ENCODE data around the gene SYT5.

The SYT5 gene

GRCh38 chr19:55137915-55138314 is 42.2 kb downstream of the SYT5 start:
- no peak overlapping the region for H3K27ac ChIP-seq
- no peak for DNase-seq
- H3K27me3 ChIP-seq (ENCODE audit: insufficient read depth, low read depth, severe bottlenecking) = no peaks in the 10 kb centered on the region
- H3K9me3 ChIP-seq (ENCODE audit: severe bottlenecking) = peaks cover 2% of the 10 kb centered on the region
- no peak for TF ChIP-seq CTCF (IDR thresholded peaks at IDR 0.05; ENCODE audit: low read depth, low read length)
- no peak overlapping the region for H3K4me3 ChIP-seq (ENCODE audit: low read depth, low read length)
- H3K36me3 ChIP-seq = peaks cover 24% of the 10 kb centered on the region

GRCh38 chr19:55136399-55137102 is 43.5 kb downstream of the SYT5 start:
- no peaks in the 10 kb centered on the region for H3K9me3 ChIP-seq (ENCODE audit: severe bottlenecking)
- H3K36me3 ChIP-seq = peaks cover 27% of the 10 kb centered on the region
- no peak for TF ChIP-seq CTCF (IDR thresholded peaks at IDR 0.05; ENCODE audit: low read depth, low read length)
- no peak overlapping the region for H3K27ac ChIP-seq
- H3K4me3 ChIP-seq (ENCODE audit: low read depth, low read length) = no peak overlapping the region
- H3K27me3 ChIP-seq (ENCODE audit: insufficient read depth, low read depth, severe bottlenecking) = no peaks in the 10 kb centered on the region
- DNase-seq = no peak

GRCh38 chr19:55134736-55135135 is 45.4 kb downstream of the SYT5 start:
- no peak for TF ChIP-seq CTCF (IDR thresholded peaks at IDR 0.05; ENCODE audit: low read depth, low read length)
- Histone ChIP-seq H3K27ac (no peak overlapping the region), H3K9me3 (ENCODE audit: severe bottlenecking) (no peaks in the 10 kb centered on the region), H3K27me3 (ENCODE audit: insufficient read depth, low read depth, severe bottlenecking) (no peaks in the 10 kb centered on the region), H3K36me3 (peaks cover 17% of the 10 kb centered on the region), H3K4me3 (ENCODE audit: low read depth, low read length) (no peak overlapping the region)
- DNase-seq = no peak

GRCh38 chr19:55133639-55134444 is 46.2 kb downstream of the SYT5 start:
- peak; percentile 65 for DNase-seq
- Histone ChIP-seq H3K27ac (no peak overlapping the region), H3K36me3 (peaks cover 17% of the 10 kb centered on the region), H3K9me3 (ENCODE audit: severe bottlenecking) (no peaks in the 10 kb centered on the region), H3K4me3 (ENCODE audit: low read depth, low read length) (no peak overlapping the region), H3K27me3 (ENCODE audit: insufficient read depth, low read depth, severe bottlenecking) (no peaks in the 10 kb centered on the region)
- no peak for TF ChIP-seq CTCF (IDR thresholded peaks at IDR 0.05; ENCODE audit: low read depth, low read length)

GRCh38 chr19:55132453-55133129 is 47.5 kb downstream of the SYT5 start:
- Histone ChIP-seq H3K27ac (no peak overlapping the region), H3K9me3 (ENCODE audit: severe bottlenecking) (no peaks in the 10 kb centered on the region), H3K36me3 (peaks cover 17% of the 10 kb centered on the region), H3K4me3 (ENCODE audit: low read depth, low read length) (no peak overlapping the region), H3K27me3 (ENCODE audit: insufficient read depth, low read depth, severe bottlenecking) (no peaks in the 10 kb centered on the region)
- DNase-seq = no peak
- TF ChIP-seq CTCF (IDR thresholded peaks at IDR 0.05; ENCODE audit: low read depth, low read length) = no peak
